Left hindlimb (tissue), 1 donor: ENCODE data around the gene IKZF3.
"Not testable (repeated sequence)": the region's sequence is repeated elsewhere in the genome, so short reads cannot be mapped to it uniquely, and the experiment has no call there.

Experiments used
- DNase-seq: peaks from one replicate; pipeline ENCODE4 v3.0.0-alpha.2; 2018

Gene IKZF3

DNA sequence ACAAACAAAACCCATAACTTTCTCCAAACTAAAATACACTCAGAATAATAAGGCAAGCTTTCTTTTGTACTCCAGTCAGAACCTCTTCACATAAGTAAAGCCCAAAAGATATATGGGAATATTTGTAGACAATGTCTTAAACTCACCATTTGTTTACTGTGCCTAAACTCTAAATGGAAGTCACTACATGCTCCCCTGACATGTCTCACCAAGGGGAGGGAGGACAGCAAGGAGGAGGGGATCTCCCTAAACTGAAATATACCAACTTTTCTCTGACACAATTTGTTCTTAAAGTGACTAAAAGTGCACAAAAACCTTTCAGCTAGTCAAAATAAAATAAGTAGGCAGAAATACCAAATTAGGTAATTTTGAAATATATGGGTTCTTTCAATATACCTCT is 87.9 kb downstream of the IKZF3 start:
- no peak for DNase-seq

DNA sequence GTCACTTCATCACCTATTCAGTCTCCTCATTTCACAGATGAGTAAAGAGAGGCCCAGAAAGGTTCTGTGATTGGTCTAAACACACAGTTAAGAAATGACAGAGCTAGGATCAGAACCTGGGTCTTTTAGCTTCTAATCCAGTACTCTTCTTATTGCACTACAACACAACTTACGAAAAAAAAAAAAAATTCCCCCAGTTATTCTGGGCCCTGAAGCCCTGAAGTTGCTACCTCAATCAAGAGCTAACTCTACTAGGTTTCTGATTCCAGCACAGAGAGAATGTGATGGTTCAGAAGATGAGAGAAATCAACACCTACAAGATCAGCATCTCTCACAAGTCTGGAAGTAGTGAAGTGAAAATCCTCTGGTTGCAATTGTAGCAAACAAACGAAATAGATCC is 89.1 kb downstream of the IKZF3 start:
- DNase-seq: no peak

DNA sequence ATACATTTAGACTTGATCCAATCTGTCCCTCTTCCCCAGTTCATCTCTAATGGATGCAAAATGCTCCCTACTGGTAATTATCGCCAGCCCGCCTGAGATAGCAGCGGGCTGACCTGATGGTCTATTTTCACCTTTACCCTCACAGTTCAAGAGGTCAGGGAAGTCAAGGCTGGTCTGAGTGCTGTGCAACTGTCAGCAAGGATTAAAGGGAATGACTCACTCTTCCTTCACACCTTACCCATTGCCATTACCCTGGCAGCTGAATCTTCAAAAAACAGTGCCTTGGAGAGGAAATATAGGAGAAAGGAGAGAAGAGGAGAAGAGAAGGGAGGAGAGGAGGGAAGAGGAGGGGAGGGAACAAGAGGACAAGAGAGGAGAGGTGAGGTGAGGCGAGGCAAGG is 90.1 kb downstream of the IKZF3 start:
- DNase-seq: no peak

DNA sequence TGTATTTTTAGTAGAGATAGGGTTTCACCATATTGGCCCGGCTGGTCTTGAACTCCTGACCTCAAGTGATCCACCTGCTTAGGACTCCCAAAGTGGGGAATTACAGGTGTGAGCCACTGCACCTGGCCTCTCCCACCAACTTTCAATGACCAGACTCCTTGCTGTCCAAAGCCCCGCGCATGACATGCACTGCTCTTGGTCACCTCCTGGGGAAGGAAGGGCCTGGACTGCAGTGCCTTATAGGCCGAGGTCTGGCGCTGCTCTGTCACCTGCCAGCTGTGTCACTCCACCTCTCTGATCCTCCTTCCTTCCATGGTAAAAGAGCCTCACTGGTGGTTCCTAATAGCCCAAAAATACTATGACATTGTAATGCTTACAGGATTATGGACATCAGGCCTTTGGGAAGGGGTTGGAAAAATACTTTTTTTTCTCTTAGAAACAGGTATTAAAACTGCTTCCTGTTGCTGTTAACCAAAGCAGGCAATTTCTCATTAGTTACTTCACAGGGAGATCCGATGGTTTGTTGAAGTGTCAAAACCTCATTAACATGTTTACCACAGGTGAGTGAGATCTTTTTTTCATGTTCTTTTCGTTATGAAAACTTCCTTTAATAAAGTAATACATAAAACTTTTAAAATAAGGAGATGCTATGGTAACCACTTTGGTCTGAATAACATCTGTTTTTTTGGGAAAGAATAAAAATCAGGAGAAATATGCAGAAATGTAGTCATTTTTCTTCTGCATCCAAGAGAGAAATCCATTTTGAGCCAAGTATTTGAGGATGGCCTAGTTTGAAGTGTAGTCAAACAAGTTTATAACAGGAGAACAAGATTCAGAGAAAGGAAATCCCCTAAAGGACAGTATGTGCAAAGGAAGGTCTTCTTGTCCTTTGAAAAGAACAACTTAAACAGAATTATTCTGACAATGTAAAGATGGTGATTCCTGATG is 90.9 kb downstream of the IKZF3 start:
- no peak for DNase-seq

DNA sequence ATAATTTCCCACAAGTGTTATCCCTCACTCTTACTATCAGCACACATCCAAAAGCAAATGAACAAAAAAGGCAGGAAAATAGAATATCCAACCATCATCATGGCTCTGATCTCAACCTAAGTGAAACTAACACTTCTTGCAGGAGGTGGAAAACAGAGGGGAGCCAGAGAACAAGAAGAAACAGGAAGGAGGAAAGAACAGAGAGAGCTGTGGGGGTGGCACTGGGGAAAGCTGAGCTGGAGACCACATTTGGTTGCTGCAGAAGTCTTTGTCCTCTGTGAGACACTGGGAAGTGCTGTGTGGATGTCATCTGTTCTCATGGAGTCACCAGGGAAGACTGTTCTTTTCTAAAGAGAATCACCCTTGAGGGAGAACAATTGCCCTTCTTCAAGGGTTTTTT is 91.7 kb downstream of the IKZF3 start:
- DNase-seq: no peak

DNA sequence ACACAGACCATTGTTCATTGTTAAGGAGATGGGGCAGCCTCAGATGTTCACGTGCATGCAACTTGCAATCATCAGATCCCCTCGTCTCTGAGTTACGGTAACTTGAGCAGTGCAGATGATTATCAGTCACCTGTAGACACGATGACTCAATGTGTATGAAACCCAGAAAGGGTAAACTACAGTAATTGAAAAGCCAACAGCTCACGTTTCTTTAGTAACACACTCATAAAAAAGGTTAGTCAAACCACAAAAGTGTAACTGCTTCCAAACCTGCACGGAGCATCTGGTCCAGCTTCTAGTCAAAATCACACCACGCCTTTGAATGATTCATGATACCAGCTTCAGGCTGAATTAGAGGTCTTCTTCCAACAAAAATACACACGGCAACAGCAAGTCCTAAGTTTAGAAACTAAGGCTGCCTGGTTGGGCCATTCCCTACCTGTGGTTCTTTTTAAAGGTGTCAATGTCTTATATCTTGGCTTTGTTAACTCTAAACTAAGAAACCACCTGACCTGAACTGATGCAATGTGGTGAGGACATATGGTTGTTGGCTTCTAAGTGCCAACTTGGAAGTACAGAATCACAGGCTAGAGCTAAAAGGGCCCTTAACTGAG is 94.0 kb downstream of the IKZF3 start:
- no peak for DNase-seq

DNA sequence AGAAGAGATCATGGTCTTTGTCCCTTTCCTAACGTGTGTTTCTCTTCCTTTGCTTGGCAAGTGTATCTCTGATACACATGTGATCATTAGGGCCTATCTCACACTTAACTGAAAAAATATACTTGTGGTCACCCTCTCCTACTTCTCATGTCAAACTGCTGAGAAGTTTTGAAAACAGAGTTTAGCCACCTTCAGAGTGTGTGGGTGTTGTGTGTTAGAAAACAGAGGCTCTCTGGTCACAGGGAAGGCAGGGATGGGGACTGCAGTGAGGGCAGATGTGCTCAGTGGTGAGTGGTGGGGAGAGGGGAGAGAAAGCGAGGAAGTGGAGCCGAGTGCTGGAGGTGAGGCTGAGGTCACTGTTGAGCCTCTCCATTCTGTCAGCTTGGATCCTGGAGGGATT is 97.0 kb downstream of the IKZF3 start:
- DNase-seq: no peak

DNA sequence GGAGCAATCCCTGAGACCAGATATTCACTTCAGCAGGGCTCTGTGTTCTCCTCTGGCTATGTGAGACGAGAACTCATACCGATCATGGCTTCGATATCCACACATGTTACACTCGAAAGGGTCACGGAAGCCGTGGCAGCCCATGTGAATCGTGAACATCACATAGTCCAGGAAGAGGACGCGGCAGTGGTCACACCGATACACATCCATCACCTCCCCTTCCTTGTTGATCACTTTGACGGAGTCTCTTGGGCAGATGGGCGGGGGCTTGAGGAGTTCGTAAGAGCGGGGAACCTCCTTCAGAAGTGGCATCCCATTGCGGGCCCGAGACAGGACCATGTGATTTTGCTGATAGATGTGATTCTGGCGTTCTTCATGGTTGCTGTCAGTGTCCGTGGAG is 98.3 kb downstream of the IKZF3 start:
- DNase-seq: no peak

DNA sequence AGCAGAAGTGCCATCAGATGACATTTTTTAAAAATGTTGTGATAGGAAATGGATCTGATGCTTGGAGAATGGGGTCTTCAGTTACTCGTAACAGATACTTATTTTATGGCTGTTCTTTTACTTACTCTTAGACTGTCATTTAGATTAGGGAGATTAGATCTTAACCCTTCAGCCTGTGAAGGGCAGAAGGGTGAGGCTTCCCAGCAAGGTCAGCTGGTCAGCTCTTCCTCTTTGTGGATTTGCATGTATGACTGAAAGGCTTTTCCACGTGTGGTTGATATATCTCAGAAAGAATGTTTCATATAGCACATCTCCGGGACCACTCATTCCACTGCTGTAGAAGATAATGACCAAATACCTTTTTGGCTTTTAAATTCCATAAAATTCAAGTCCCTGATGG is 98.9 kb downstream of the IKZF3 start:
- DNase-seq: no peak

DNA sequence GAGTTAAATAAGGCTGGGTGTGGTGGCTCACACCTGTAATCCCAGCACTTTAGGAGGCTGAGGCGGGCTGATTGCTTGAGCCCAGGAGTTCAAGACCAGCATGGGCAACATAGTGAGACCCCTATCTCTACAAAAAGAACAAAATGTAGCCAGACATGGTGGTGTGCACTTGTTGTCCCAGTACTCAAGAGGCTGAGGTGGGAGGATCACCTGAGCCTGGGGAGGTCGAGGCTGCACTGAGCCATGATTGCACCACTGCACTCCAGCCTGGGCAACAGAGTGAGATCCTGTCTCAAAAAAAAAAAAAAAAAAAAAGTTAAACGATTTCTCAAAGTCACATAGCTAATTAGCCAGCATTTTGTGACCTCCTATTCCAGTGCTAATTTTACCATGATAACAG is 99.9 kb downstream of the IKZF3 start:
- DNase-seq: not testable (repeated sequence)

DNA sequence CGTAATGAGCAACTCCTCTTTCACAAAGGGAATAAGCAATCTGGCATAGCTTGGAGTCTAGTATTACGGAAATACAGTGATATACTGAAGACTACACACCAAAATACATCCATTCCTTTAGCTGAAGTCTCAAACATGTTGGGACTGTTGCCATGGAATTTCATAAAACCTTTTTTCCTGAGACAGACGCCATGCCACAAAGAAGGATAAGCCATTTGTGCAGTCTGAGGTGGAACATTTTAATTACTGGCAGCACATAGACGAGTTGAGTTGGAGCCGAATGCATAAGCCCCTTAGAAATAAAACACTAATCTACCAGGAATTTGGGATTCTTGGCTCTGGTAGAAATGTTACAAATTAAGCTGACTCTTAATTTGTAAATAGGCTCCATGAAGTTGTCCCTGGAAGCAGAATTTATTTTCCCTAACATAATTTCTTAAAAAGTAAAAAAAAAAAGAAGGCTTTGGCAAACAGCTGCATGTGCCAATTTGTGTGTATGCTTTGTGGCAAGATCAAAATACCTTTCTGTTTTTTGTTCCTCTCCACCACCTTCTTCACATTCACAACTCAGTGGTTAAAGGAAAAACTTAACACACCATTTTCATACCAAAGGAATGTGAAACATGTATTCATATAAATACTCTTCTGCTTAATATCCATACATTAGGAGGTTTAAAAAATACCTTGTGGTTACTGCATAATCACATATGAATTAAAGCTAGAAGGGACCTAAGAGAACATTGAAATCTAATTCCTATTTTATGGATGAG is 100.9 kb downstream of the IKZF3 start:
- DNase-seq: no peak

DNA sequence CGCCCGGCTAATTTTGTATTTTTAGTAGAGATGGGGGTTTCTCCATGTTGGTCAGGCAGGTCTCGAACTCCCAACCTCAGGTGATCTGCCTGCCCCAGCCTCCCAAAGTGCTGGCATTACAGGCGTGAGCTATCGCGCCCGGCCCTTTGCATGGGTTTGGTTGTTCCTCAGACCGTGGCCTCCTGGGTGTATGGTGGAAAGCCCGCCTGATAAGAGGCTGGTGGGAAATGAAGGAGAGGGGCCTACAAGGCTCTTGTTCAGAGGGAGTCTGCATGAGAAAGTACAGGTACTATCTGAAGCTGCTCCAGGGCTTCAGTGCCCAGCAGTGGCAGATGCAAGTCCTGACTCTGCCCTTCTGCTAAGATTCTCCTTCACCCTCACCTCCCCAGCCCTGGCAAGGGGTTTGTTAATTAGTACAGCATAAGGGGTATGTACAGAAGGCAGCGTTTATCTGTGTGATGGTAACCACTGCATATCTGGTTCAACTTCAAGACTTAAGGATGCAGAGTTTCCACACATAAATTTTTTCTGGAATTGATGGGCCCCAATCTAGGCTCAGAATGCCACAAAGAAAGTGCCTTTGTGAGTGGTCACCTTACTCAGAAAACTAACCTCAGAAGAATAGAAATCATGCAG is 102.1 kb downstream of the IKZF3 start:
- no peak for DNase-seq

DNA sequence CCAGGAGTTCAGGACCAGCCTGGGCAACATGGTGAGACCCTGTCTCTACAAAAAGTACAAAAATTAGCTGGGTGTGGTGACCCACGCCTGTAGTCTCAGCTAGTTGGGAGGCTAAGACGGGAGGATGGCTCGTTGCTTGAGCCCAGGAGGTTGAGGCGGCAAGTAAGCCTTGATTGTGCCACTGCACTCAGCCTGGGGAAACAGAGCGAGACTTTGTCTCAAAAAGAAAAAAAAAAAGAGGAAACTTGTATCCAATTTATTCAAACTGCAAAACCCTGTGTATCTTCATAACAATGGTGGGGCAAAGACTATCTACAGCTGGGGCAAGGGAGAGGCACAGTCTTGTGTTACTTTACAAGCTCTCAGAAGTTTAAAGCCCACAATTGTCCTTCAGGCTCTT is 104.9 kb downstream of the IKZF3 start:
- no peak for DNase-seq

DNA sequence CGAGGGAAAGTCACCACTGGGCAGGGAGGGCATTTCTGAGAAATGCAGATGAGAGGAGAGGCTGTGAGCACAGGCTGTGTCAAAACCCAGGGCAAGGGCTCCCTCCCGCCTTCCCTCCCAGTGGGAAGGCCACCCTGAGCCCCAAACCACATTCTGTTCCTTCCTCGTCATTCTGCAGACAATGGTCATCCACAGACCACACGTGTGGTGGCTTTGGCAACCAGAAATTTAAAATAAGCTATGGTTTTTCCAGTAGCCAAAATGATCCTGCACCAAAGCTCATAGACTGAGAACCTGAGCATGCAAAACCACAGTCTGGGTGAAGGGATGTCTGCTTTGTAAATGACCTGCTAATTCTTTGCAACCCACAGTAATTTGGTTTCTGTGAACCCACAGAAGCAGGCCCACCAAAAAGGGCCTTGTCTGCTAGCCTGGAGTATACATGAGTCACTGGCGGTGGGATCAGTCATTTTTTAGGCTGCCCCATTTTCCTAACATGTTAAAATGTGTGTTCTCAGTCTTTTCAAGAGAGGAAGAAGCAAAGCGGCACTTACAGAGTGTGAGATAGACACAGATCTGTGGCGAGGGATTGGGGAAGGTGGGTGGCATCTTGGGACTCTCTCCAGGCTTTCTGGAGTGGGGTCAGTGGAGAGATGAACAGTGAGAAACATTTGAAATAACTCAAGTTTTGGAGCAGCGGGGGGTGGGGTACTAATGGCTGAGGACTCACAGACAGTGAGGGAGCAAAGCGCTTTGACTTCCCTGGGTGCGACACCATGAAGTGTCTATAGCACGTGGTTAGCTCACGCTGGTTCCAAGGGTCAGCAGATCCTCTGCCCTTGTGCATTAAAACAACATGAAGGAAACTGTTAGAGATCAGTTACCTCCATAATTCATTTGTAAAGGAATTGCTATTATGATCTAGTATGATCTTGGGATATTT is 105.9 kb downstream of the IKZF3 start:
- DNase-seq: peak; percentile 61

DNA sequence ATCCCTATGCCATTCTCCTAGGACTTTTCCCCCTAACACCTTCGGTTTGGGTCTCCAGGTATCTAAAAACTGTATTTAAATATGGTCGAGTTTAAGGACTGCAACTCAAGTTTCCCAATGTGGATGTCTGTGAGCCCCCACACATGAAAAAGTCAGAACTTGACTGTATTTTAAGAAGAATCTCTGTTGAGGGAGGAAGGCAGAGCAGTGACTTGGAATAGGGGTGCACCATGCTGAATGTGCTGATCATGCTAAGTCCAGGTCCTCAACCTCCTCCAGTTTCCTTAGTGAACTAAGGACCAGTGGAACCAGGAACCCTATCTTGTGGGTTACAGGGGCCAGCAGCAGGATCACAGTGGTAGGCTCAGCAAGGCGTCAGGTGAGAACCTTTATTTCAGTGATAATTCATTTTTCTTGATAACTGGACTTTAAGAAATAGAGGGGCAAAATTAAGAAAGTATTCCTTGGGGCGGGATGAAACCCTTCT is 106.9 kb downstream of the IKZF3 start:
- DNase-seq: no peak

DNA sequence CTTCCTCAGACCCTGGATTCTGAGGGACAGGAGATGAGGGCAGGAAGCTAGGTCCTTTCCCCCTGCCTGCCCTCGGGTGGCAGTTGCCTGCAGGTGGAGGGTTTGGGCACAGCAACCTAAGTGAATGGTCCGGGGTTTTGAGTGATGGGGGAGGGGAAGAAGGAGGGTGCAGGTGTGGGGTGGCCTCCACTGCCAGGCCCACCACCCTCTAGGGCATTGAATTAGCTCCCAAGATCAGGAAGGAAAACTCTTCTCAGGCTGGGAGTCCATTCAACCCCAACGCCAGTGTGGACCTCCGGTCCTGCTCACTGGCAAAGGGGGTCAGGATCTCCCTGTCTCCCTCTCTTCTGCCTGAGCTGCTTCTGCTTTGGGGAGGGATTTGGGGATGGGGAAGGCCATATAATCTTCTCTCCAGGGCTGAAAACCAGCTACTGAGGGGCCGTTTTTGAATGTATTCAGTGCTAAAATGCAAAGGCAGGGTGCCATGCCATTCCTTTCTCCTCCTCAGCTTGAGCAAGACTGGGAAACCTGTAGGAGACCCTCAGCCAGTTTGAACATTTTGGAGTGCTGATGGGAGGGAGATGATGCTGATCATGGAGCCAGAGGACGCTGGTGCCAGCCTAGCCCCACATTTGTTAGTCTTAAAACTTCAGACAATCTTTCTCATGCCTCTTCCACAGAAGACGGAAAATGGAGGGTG is 107.6 kb downstream of the IKZF3 start:
- no peak for DNase-seq

DNA sequence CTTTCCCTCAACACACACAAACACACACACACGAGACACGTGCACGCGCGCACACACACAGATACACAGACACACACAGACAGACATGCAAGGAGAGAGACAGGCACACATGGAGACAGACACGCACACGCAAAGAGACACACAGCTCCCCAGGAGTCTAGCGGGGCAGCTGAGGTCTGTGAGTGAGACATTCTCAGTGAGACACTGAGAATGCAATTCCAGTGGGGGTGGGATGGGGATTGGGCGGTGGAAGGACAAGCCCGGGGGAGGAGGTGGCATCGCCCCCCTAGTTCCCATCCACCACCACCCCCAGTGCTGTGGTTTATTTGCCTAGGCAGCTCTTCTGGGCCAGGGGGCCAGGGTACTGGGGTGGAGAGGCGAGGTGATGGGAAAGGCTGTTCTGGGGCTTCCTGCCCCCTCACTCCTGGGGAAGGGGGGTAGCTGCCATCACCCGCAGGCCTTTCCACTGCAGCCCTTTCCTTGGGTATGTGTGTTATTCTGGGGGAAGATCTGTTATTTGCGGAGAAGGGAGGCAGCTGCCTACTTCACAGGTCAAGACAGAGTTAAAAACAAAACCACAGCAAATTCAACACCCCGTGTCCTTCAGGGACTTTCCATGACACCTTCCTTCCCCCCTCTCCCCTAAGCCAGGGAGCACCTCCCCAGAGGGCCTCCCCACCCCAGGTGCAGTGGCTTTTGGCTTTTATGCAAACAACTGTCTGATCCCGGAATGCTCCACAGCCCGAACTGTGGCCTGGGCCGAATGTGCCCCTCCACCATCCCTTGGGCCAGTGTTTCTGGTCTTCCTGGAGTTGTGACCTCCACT is 108.3 kb downstream of the IKZF3 start:
- DNase-seq: peak; percentile 46

DNA sequence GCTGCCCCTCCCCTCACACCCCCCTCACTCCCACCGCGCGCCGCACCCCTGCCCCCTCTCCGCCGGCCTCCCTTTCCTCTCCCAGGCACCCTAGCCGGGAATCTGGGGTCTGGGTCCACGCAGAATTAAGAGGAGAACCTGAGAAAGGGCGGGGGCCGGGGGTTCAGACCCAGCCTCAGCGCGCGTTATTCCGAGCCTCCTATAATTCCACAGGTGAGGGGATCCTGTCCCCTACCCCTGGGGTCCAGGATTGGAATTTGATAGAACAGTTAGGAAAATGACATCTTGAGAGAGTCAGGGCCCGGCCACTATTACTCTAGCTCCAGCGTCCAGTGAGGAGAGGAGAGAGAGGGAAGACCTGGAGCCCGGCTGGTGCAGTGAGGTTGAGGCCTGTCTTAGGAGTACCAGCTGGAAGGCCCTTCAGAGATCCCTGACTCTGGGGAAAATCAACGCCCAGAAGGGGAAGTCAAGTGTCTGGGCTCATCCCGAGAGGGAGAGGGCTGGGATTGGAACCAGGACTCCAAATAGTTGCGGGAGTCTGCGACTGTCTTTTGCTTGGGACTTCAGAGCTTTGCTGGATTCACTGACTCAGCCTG is 109.1 kb downstream of the IKZF3 start:
- peak; percentile 41 for DNase-seq

DNA sequence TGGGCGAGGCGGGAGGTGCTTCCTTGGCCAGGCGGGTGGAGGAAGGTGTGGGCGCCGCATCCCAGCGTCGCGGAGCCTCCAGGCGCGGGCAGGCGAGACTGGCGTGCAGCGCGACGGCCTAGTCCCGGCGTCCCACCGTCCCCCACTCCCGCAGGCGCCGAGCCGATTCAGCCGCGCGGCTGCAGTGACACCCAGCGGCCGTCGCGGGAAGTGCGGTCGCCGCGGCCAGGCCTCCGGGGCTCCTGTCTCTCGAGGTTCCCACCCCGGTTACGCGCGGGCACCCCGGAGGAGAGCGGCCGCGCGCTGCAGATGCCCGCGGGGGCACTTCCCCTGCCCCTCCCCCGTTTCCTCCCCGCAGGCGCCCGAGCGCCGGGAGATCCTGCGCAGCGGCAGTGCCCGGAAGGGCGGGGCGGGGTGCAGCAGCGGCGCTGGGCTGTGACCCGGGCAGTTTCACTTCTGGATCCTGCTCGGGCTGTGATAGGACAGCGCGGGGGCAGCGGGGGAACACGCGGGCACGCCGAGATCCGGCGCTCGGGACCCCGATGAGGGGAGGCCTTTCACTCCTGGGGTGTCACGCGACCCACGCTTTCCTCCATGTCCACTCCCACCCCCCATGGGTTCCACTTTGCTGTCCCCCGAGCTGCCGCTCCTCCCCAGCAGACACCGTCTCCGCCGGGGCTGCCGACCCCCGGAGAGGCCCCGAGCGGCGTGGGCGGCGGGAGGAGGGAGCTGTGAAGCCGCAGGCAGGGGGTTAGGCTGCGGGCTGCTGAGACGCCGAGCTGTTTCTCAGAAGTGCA is 109.8 kb downstream of the IKZF3 start:
- peak; percentile 88 for DNase-seq
